ENCODE data around the gene AURKAIP1. TPM values are rescaled to one million over a fixed set of nuclear protein-coding genes. Genes with fewer than 3 reads are reported as not detected.
"Not testable (repeated sequence)": the region's sequence is repeated elsewhere in the genome, so short reads cannot be mapped to it uniquely, and the experiment has no call there.

AURKAIP1 gene
- total RNA-seq = 100 to 1,000 TPM; 175 to 212 TPM
- long read RNA-seq, transcript AURKAIP1-202 (4 exons, 1,047 nt) = major isoform, 155 of 295 reads
- long read RNA-seq, transcript AURKAIP1-204 (4 exons, 875 nt) = minor isoform, 38 of 295 reads
- long read RNA-seq, transcript AURKAIP1-203 (3 exons, 1,072 nt) = minor isoform, 43 of 295 reads
- long read RNA-seq, partial matches to known transcripts = 44 of 295 reads
- long read RNA-seq, other reads (novel, unspliced or antisense) = 11 of 295 reads

DNA sequence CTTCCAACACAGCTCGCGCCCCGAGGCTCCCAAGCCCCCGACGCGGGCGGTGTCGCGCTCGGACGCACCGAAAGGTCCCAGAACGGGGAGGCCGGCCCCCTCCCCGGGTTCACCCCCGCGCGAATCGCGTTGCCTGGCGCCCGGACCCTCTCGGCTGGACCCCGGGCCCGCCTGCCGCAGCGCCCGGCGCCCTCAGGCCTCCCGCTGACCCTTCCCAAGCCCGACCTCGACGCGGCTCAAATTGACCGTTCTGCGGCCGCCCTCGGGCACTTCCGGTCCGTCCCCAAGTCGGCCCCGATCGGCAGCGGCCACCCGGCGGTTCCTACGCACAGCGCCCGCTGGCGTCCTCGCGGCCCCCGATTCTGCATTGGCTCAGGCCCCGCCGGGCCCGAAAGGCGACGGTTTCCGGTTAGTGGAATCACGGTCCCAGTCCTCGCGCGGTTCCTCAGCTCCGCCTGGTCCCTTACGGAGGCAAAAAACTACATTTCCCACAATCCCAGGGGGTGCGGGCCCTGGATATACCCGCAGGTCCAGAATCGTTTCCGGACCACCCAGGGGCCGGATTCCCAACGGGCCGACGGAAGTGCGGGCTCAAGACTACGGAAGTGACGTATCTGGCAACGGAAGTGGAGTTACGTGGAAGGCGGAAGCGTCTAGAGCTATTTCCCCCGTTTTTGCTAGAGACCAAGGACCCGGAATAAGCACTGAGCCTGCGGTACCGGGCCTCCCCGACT is at the start of gene AURKAIP1:
Gene AURKAIP1, minus strand, starts transcription at position 279 of the 734 bp plus-strand sequence. CDS start 451 bp downstream, outside the sequence.
- intact Hi-C loops (cut with DNase I, micrococcal nuclease) = no loop called here
- DNase-seq (peak; percentile 97 to 99), ATAC-seq (peak; percentile 90)

DNA sequence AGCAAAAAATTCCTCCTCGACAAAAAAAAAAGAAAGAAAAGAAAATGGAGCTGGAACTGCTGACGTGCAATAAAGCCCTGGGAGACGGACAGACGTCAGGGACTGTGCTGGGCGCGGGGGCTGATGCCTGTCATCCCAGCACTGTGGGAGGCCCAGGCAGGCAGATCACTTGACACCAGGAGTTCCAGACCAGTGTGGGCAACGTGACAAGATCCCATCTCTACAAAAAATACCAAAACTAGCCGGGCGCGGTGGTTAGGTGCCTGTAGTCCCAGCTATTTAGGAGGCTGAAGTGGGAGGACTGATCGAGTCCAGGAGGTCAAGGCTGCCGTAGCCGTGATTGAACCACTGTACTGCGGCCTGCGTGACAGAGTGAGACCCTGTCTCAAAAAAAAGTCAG is 49.7 kb upstream of the AURKAIP1 start:
- ATAC-seq = no peak
- intact Hi-C loops (cut with DNase I, micrococcal nuclease) = no loop called here
- DNase-seq = no peak

DNA sequence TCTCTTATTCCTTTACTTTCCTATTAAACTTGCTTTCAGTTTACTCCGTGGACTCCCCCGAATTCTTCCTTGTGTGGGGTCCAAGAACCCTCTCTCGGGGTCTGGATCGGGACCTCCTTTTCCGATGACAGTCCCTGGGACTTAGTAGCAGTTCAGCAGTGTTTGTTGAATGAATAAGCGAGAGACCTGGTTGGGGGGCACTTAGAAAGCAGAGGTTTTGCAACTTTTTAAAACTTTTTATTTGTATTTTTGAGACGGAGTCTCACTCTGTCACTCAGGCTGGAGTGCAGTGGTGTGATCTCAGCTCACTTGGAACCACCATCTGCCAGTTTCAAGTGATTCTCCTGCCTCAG is 48.2 kb upstream of the AURKAIP1 start:
- no peak for ATAC-seq
- intact Hi-C loops (cut with DNase I, micrococcal nuclease) = no loop called here
- no peak for DNase-seq

GRCh38 chr1:1422465-1423244 is 47.6 kb upstream of the AURKAIP1 start:
- no peak for ATAC-seq
- intact Hi-C loops (cut with DNase I, micrococcal nuclease) = no loop called here
- no peak for DNase-seq

- intact Hi-C loops (cut with DNase I, micrococcal nuclease) = no loop called here
- DNase-seq (no peak), ATAC-seq (no peak)
Observed at GRCh38 chr1:1421907-1422464, 47.0 kb upstream of the AURKAIP1 start.

DNA sequence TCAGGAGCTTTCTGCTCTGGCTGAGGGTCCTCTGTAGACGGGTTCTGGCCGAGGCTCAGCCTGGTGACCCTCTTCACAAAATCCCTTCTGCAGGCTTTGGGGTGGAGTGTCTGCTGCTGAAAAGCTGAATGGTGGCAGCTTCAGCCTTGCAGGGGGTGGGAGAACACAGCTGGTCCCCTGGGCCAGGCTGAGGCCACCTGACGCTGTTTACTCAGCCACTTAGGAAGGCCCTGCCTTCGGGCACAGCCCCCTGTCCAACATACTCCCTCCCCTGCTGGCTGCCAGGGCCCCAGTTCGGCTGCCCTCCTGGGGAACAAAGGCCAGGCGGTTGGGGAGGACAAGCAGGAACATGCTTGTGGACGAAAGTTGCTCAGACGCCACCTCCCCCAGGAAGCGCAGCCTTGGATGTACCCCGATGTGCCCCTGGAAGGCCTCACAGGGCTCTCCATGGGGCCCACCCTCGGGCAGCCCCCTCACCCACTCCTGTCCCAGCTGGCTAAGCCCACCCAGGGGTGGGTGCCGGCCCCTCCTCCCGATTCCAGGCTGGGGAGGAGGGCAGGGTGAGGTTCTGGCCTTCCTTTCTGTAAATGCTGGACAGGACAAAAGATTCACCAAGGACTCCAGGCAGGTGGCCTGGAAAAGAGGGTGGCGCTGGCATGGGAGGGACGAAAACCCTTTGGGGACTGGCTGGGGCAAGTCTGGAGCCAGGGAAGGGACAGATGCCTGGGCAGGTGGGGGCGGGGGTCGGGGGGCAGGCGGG is 46.3 kb upstream of the AURKAIP1 start, which contains the start of gene ANKRD65:
Gene ANKRD65, minus strand, starts transcription at position 130 of the 760 bp plus-strand sequence. CDS start 271 bp downstream, outside the sequence.
- DNase-seq = no peak
- no peak for ATAC-seq
- intact Hi-C loops (cut with DNase I, micrococcal nuclease) = no loop called here

GRCh38 chr1:1420654-1421141 is 45.7 kb upstream of the AURKAIP1 start:
- ATAC-seq (no peak), DNase-seq (no peak)
- intact Hi-C loops (cut with DNase I, micrococcal nuclease) = no loop called here

GRCh38 chr1:1419813-1420653 is 45.0 kb upstream of the AURKAIP1 start:
- ATAC-seq (peak; percentile 89), DNase-seq (peak in 1 of 2 donors; percentile 24)
- intact Hi-C loops (cut with DNase I, micrococcal nuclease) = no loop called here

- peak; percentile 19 for ATAC-seq
- intact Hi-C loops (cut with DNase I, micrococcal nuclease) = no loop called here
- DNase-seq = no peak
Observed at GRCh38 chr1:1419363-1419812, 44.4 kb upstream of the AURKAIP1 start.

DNA sequence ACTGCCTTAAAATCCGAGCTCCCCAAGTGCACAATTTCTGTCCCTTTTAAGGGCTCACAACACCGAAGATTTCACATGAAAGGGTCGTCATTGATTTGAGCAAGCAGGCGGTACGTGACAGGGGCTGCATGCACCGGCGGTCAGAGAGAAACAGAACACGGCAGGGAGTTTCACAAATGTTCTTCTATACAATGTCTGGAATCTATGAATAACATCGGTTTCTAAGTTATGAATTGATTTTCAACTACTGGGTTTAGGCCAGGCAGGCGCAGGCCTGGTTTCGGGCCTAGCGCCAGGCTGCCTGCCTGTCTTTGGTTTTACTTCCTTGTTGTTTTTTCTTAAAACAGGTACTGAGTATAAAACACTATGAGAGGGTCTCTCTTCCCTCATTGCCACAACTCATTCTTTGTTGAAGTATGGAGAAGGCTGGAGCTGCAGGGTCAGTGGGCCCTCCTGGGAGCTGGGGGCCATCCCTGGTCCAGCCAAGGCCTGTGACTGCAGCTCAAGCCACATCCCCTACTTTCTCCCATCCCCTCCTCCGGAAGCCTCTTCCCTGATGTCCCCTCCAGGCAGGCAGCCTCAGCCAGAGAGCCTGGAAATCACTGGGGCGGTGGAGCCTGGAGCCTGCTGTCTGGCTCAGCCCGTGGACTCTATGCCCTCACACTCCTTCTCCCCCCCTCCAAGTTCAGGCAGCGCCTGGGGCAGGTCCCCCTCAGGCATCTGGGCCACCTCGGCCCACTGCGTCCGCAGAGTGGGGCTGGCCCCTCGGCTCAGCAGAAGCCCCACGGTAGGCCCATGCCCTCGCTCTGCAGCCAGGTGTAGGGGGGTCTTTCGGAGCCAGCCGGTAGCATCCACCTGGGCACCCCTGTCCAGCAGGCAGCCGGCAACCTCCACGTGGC is 43.7 kb upstream of the AURKAIP1 start:
- intact Hi-C loops (cut with DNase I, micrococcal nuclease) = no loop called here
- DNase-seq = no peak
- ATAC-seq = no peak

GRCh38 chr1:1417825-1418463 is 42.9 kb upstream of the AURKAIP1 start:
- DNase-seq; intact Hi-C loops (cut with DNase I, micrococcal nuclease); ATAC-seq: not testable (repeated sequence)

- ATAC-seq; intact Hi-C loops (cut with DNase I, micrococcal nuclease); DNase-seq: not testable (repeated sequence)
Observed at GRCh38 chr1:1417396-1417795, 42.4 kb upstream of the AURKAIP1 start.

- ATAC-seq = no peak
- DNase-seq = no peak
- intact Hi-C loops (cut with DNase I, micrococcal nuclease) = no loop called here
Observed at GRCh38 chr1:1415751-1416150, 40.7 kb upstream of the AURKAIP1 start.

GRCh38 chr1:1412311-1412902 is 37.4 kb upstream of the AURKAIP1 start:
- DNase-seq; intact Hi-C loops (cut with DNase I, micrococcal nuclease); ATAC-seq: not testable (repeated sequence)

GRCh38 chr1:1411626-1412025 is 36.6 kb upstream of the AURKAIP1 start:
- no peak for ATAC-seq
- intact Hi-C loops (cut with DNase I, micrococcal nuclease) = no loop called here
- DNase-seq = no peak

DNA sequence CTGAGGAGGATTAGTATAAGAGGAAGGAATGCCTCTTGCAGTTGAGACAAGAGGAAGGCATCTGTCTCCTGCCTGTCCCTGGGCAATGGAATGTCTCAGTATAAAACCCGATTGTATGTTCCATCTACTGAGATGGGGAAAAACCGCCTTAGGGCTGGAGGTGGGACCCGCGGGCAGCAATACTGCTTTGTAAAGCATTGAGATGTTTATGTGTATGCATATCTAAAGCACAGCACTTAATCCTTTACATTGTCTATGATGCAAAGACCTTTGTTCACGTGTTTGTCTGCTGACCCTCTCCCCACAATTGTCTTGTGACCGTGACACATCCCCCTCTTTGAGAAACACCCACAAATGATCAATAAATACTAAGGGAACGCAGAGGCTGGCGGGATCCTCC is 35.2 kb upstream of the AURKAIP1 start:
- intact Hi-C loops (cut with DNase I, micrococcal nuclease); ATAC-seq; DNase-seq: not testable (repeated sequence)

Data from left colon (tissue), 2 donors.